Measurements from ENCODE around the gene NCEH1. TPM values are rescaled to one million over a fixed set of nuclear protein-coding genes. Genes with fewer than 3 reads are reported as not detected.
"Not testable (repeated sequence)": the region's sequence is repeated elsewhere in the genome, so short reads cannot be mapped to it uniquely, and the experiment has no call there.

NCEH1 gene, protein sequence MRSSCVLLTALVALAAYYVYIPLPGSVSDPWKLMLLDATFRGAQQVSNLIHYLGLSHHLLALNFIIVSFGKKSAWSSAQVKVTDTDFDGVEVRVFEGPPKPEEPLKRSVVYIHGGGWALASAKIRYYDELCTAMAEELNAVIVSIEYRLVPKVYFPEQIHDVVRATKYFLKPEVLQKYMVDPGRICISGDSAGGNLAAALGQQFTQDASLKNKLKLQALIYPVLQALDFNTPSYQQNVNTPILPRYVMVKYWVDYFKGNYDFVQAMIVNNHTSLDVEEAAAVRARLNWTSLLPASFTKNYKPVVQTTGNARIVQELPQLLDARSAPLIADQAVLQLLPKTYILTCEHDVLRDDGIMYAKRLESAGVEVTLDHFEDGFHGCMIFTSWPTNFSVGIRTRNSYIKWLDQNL
- total RNA-seq = 10 to 100 TPM; 40.8 to 66.4 (median 51.8) TPM
- 10 to 100 TPM in 1 of 2 donors, 1 to 10 TPM in 1; 8.7 to 12.7 TPM for polyA plus RNA-seq
- long read RNA-seq, donor 1, full-length matches to known transcripts = 5 of 9 reads
- long read RNA-seq, donor 1, partial matches to known transcripts = 3 of 9 reads
- long read RNA-seq, donor 1, other reads (novel, unspliced or antisense) = 1 of 9 reads
- long read RNA-seq, donor 2, full-length matches to known transcripts = 2 of 12 reads
- long read RNA-seq, donor 2, partial matches to known transcripts = 1 of 12 reads
- long read RNA-seq, donor 2, other reads (novel, unspliced or antisense) = 9 of 12 reads
- long read RNA-seq, donor 3, full-length matches to known transcripts = 35 of 52 reads
- long read RNA-seq, donor 3, partial matches to known transcripts = 1 of 52 reads
- long read RNA-seq, donor 3, other reads (novel, unspliced or antisense) = 16 of 52 reads

DNA sequence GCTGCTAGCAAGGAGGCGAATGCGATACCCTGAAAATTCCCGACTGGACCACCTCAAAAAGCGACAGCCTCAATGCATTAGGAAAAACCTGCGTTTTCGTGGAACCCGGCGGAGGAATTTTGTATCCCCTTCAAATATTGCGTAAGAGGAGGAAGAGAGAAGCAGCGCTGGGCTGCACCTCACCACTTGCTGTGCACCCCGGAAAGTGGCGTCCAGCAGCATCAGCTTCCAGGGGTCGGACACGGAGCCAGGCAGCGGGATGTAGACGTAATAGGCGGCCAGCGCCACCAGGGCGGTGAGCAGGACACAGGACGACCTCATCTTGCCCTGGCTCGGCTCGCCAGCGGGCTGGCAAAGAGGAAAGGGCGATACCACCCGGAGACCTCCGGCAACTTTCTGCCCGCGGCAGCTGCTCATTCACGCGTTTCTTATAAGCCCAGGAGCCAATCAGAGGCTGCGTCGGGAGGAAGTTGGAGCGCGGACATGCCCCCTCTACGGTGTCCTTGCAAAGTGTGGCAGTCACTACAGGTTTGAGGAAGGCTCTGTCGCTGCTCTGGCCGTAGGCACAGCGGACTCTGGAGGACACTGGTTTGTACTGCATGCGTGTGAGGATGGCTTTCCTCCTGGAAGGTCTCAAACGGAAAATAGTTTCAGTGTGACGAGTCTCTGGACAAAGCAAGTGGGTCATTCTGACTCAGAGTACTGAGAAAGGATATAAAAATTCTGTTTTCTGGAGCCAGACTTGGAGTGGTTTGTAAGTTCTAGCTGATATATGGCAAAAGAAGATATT, at the start of gene NCEH1:
Gene NCEH1 (minus strand): TSS at position 404 of the 790 bp plus-strand sequence. CDS start 83 bp downstream, at position 321.
- WGBS, 2 donors = 0% methylated on average over 41 of the region's 41 CpGs
- ATAC-seq = peak; percentile 97 to 99 (median 98)
- H3K4me3 ChIP-seq = peak within 1 kb of the TSS; percentile 59 to 99 (median 87)
- H3K4me1 ChIP-seq = peaks cover 0 to 50% (median 21%) of the 10 kb centered on the region in 9 donors
- no peaks in the 10 kb centered on the region for H3K27me3 ChIP-seq
- intact Hi-C loops (cut with DNase I) = loop anchor here in 8 of 10 donors (1.0 to 5.0 kb wide), 6 partner anchors 34 to 40 kb away; partner anchors contain the start of gene ECT2 (in 2 of the 8)
- peak; percentile 86 to 92 for DNase-seq
- H3K36me3 ChIP-seq = no peaks in the 10 kb centered on the region
- TF ChIP-seq, protein P1, sequence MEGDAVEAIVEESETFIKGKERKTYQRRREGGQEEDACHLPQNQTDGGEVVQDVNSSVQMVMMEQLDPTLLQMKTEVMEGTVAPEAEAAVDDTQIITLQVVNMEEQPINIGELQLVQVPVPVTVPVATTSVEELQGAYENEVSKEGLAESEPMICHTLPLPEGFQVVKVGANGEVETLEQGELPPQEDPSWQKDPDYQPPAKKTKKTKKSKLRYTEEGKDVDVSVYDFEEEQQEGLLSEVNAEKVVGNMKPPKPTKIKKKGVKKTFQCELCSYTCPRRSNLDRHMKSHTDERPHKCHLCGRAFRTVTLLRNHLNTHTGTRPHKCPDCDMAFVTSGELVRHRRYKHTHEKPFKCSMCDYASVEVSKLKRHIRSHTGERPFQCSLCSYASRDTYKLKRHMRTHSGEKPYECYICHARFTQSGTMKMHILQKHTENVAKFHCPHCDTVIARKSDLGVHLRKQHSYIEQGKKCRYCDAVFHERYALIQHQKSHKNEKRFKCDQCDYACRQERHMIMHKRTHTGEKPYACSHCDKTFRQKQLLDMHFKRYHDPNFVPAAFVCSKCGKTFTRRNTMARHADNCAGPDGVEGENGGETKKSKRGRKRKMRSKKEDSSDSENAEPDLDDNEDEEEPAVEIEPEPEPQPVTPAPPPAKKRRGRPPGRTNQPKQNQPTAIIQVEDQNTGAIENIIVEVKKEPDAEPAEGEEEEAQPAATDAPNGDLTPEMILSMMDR (IDR thresholded peaks at IDR 0.05) = peak; percentile 80 to 97 (median 88)
- peak within 1 kb of the TSS; percentile 76 to 96 (median 90) for H3K27ac ChIP-seq
- no peaks in the 10 kb centered on the region for H3K9me3 ChIP-seq

DNA sequence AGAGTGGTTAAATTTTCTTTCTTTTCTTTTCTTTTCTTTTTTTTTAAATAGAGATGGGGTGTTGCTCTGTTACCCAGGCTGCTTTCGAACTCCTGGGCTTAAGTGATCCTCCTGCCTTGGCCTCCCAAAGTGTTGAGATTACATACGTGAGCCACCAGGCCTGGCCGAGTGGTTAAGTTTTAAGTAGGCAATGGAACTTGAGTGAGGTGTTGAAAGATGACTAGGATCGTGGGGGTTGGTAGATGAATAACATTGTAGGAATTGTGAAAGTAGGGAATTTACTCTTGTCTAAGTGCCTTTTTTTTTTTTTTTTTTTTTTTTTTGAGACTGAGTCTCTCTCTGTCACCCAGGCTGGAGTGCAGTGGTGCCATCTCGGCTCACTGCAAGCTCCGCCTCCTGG, 49.5 kb upstream of the NCEH1 start:
- DNase-seq; H3K4me3 ChIP-seq; H3K9me3 ChIP-seq; H3K27ac ChIP-seq; intact Hi-C loops (cut with DNase I); H3K4me1 ChIP-seq; H3K27me3 ChIP-seq; ATAC-seq: not testable (repeated sequence)
- 95 to 97% methylated on average over 6 of the region's 6 CpGs for WGBS, 2 donors
- peaks cover 0 to 91% (median 2%) of the 10 kb centered on the region in 9 donors for H3K36me3 ChIP-seq

DNA sequence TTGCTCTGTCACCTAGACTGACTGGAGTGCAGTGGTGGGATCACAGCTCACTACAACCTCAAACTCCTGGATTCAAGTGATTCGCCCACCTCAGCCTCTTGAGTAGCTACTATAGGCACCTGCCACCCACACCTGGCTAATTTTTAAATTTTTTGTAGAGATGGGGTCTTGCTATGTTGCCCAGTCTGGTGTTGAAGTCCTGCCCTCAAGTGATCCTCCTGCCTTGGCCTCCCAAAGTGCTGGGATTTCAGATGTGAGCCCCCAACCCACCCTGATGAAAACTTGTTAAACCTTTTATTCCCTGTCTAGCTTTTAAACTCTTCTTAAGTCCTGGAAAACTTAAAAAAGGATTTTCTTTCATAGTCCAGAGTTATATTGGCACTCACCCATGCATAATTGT, 42.3 kb upstream of the NCEH1 start:
- 96 to 100% methylated on average over 1 of the region's 1 CpG for WGBS, 2 donors
- no peak overlapping the region for H3K27ac ChIP-seq

DNA sequence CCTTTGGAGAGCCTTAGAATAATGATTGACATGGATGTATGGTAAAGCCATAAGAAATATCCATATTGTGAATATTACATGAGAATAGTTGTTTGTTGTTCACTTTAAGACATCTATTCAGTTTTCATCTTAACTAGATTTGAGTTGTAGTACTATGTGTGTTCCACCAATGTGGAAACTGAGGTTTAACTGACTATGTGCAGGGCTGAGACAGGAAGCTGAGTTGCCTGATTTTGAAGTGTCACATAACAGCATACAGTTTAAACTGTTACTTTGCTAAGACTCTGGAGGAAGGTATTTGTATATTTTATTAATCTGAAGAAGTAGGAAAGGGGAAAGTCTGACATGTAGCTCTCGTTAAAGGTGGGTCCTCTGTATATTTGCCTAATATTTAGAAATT, 41.8 kb upstream of the NCEH1 start:
- H3K27me3 ChIP-seq = no peaks in the 10 kb centered on the region
- intact Hi-C loops (cut with DNase I) = loop anchor here in 2 of 10 donors (5.0 kb wide), 2 partner anchors 75 to 80 kb away; no protein-coding TSS in a partner anchor
- TF ChIP-seq, protein P1 (IDR thresholded peaks at IDR 0.05) = no peak
- 97 to 100% methylated on average over 1 of the region's 1 CpG for whole genome bisulfite sequencing, 2 donors
- ATAC-seq (no peak), DNase-seq (no peak)
- H3K4me1 ChIP-seq = peaks cover 0 to 31% (median 19%) of the 10 kb centered on the region in 9 donors
- H3K36me3 ChIP-seq = peaks cover 0 to 25% (median 0%) of the 10 kb centered on the region in 9 donors
- H3K9me3 ChIP-seq = no peaks in the 10 kb centered on the region
- H3K27ac ChIP-seq = no peak overlapping the region
- H3K4me3 ChIP-seq = no peak overlapping the region

More for the DNA sequence above, 42.3 kb upstream of the NCEH1 start:
- DNase-seq (no peak), ATAC-seq (no peak)
- intact Hi-C loops (cut with DNase I) = loop anchor here in 2 of 10 donors (5.0 kb wide), 2 partner anchors 76 to 81 kb away; no protein-coding TSS in a partner anchor
- peaks cover 0 to 31% (median 19%) of the 10 kb centered on the region in 9 donors for H3K4me1 ChIP-seq
- H3K27me3 ChIP-seq = no peaks in the 10 kb centered on the region
- H3K36me3 ChIP-seq = peaks cover 0 to 29% (median 0%) of the 10 kb centered on the region in 9 donors
- no peaks in the 10 kb centered on the region for H3K9me3 ChIP-seq
- no peak overlapping the region for H3K4me3 ChIP-seq
- TF ChIP-seq, protein P1 (IDR thresholded peaks at IDR 0.05) = no peak

All from heart right ventricle (tissue), 16 donors.